NCI-H2081 treated with DMSO at 0.1 percent for 48 hours (cell line): ENCODE measurements around the gene SLC8A3.

Source experiments
- DNase-seq: peaks from one replicate; lab custom pipeline; 2025; lab: John Stamatoyannopoulos, UW

The SLC8A3 gene

GRCh38 chr14:70069186-70069585 is 119.6 kb downstream of the SLC8A3 start:
- DNase-seq = no peak

GRCh38 chr14:70067810-70068209 is 120.9 kb downstream of the SLC8A3 start:
- no peak for DNase-seq

GRCh38 chr14:70064136-70064865 is 124.5 kb downstream of the SLC8A3 start:
- no peak for DNase-seq

- no peak for DNase-seq
Observed at GRCh38 chr14:70061108-70061507, 127.6 kb downstream of the SLC8A3 start.

GRCh38 chr14:70059545-70059944 is 129.2 kb downstream of the SLC8A3 start:
- DNase-seq = no peak

GRCh38 chr14:70057519-70058136 is 131.1 kb downstream of the SLC8A3 start:
- no peak for DNase-seq

GRCh38 chr14:70052990-70053389 is 135.8 kb downstream of the SLC8A3 start:
- DNase-seq = no peak

- no peak for DNase-seq
Observed at GRCh38 chr14:70050136-70050535, 138.6 kb downstream of the SLC8A3 start.

- DNase-seq = no peak
Observed at GRCh38 chr14:70049605-70050004, 139.1 kb downstream of the SLC8A3 start.

GRCh38 chr14:70048313-70048654 is 140.5 kb downstream of the SLC8A3 start:
- DNase-seq = no peak

GRCh38 chr14:70047598-70048312 is 141.0 kb downstream of the SLC8A3 start:
- no peak for DNase-seq

GRCh38 chr14:70045844-70046535 is 142.8 kb downstream of the SLC8A3 start:
- no peak for DNase-seq

- no peak for DNase-seq
Observed at GRCh38 chr14:70045310-70045709, 143.4 kb downstream of the SLC8A3 start.

- DNase-seq = no peak
Observed at GRCh38 chr14:70043001-70043400, 145.8 kb downstream of the SLC8A3 start.

GRCh38 chr14:70036665-70037064 is 152.1 kb downstream of the SLC8A3 start:
- DNase-seq = no peak

GRCh38 chr14:70034257-70034656 is 154.5 kb downstream of the SLC8A3 start:
- DNase-seq = no peak

- no peak for DNase-seq
Observed at GRCh38 chr14:70033561-70033960, 155.2 kb downstream of the SLC8A3 start.

GRCh38 chr14:70033116-70033515 is 155.6 kb downstream of the SLC8A3 start:
- DNase-seq = no peak

GRCh38 chr14:70032447-70032846 is 156.3 kb downstream of the SLC8A3 start:
- no peak for DNase-seq

- no peak for DNase-seq
Observed at GRCh38 chr14:70032016-70032415, 156.7 kb downstream of the SLC8A3 start.

- peak; percentile 31 for DNase-seq
Observed at GRCh38 chr14:70029296-70030132, 159.2 kb downstream of the SLC8A3 start.
